Suprapubic skin (tissue), 4 donors: ENCODE data around the gene HADHB. TPM values are rescaled to one million over a fixed set of nuclear protein-coding genes. Genes with fewer than 3 reads are reported as not detected.
"Not testable (repeated sequence)": the region's sequence is repeated elsewhere in the genome, so short reads cannot be mapped to it uniquely, and the experiment has no call there.

Experiments used
- DNase-seq, 2 donors: peaks; one replicate each; pipeline ENCODE4 v3.0.0-alpha.2; 2019; ENCODE audit warnings: low spot score in 2 of 2
- H3K27ac ChIP-seq: fragments of 200-600 bp; sonication (generic); one replicate; pipeline ENCODE4 v1.5.1; 2019
- H3K27me3 ChIP-seq: fragments of 200-600 bp; sonication (generic); one replicate; pipeline ENCODE4 v1.5.1; 2019
- H3K36me3 ChIP-seq: fragments of 200-600 bp; sonication (generic); one replicate; pipeline ENCODE4 v1.5.1; 2019
- H3K4me1 ChIP-seq: fragments of 200-600 bp; sonication (generic); one replicate; pipeline ENCODE4 v1.5.1; 2019
- H3K4me3 ChIP-seq: fragments of 200-600 bp; sonication (generic); one replicate; pipeline ENCODE4 v1.5.1; 2019; ENCODE audit warnings: mild to moderate bottlenecking
- H3K9me3 ChIP-seq: fragments of 200-600 bp; sonication (generic); one replicate; pipeline ENCODE4 v1.5.1; 2019
- CTCF ChIP-seq, 2 donors: fragments of 200-600 bp in 1 of 2; fragments of 450-650 bp in 1 of 2; sonication (generic) in 1 of 2; IDR thresholded peaks; one replicate each; pipeline ENCODE4 v1.5.1; 2016 to 2019; ENCODE audit warnings: antibody characterized with exemption in 2 of 2, mild to moderate bottlenecking in 1 of 2, moderate library complexity in 1 of 2
- EP300 ChIP-seq: sonication (generic); formaldehyde crosslinking; IDR thresholded peaks from one replicate; pipeline ENCODE4 v1.6.1; 2017; ENCODE audit warnings: antibody characterized with exemption
- POLR2A ChIP-seq, 2 donors: fragments of 450-650 bp; IDR thresholded peaks; one replicate each; pipeline ENCODE4 v1.6.1; 2017; ENCODE audit warnings: antibody characterized with exemption in 2 of 2, mild to moderate bottlenecking in 2 of 2, moderate library complexity in 2 of 2
- POLR2AphosphoS5 ChIP-seq, 3 donors: sonication (generic); formaldehyde crosslinking; IDR thresholded peaks; one replicate each; pipeline ENCODE4 v1.6.1; 2017; ENCODE audit warnings: antibody characterized with exemption in 3 of 3
- WGBS: methylation state at CpG from one replicate; pipeline ENCODE4 v1.1.5; 2018; 5-methylcytosine and 5-hydroxymethylcytosine counted together
- total RNA-seq, 4 donors: library from RNA; depleted of rRNA; stranded (reverse); fragments of >200 nt; gene quantifications; one replicate each; pipeline ENCODE4 v1.1.0, GENCODE V29; 2016

The HADHB gene
- total RNA-seq, 4 donors from 2014 or later: 94.7 to 223 (median 119) TPM

GRCh38 chr2:26251893-26252292, 7.2 kb downstream of the HADHB start:
- WGBS: 41% methylated on average over 3 of the region's 3 CpGs
- no peak overlapping the region for H3K27ac ChIP-seq
- no peak for DNase-seq
- no peaks in the 10 kb centered on the region for H3K9me3 ChIP-seq
- TF ChIP-seq POLR2AphosphoS5 (IDR thresholded peaks at IDR 0.05): no peak
- no peak for TF ChIP-seq CTCF (IDR thresholded peaks at IDR 0.05)
- no peak for TF ChIP-seq POLR2A (IDR thresholded peaks at IDR 0.05)
- no peak for TF ChIP-seq EP300
- peaks cover 20% of the 10 kb centered on the region for H3K4me1 ChIP-seq
- H3K4me3 ChIP-seq: no peak overlapping the region
- H3K27me3 ChIP-seq: no peaks in the 10 kb centered on the region
- H3K36me3 ChIP-seq: no peaks in the 10 kb centered on the region

- TF ChIP-seq CTCF (IDR thresholded peaks at IDR 0.05) (no peak), POLR2AphosphoS5 (IDR thresholded peaks at IDR 0.05) (no peak), EP300 (no peak), POLR2A (IDR thresholded peaks at IDR 0.05) (no peak)
- WGBS: 52% methylated on average over 3 of the region's 3 CpGs
- H3K9me3 ChIP-seq: no peaks in the 10 kb centered on the region
- no peaks in the 10 kb centered on the region for H3K27me3 ChIP-seq
- peaks cover 32% of the 10 kb centered on the region for H3K36me3 ChIP-seq
- no peak for DNase-seq
- peaks cover 10% of the 10 kb centered on the region for H3K4me1 ChIP-seq
- no peak overlapping the region for H3K27ac ChIP-seq
- H3K4me3 ChIP-seq: no peak overlapping the region
Measured at GRCh38 chr2:26255759-26256384, 11.1 kb downstream of the HADHB start.

- H3K4me3 ChIP-seq, DNase-seq, H3K27ac ChIP-seq, H3K4me1 ChIP-seq, H3K9me3 ChIP-seq, H3K27me3 ChIP-seq: not testable (repeated sequence)
- H3K36me3 ChIP-seq: peaks cover 46% of the 10 kb centered on the region
- WGBS: 91% methylated on average over 7 of the region's 8 CpGs
Measured at GRCh38 chr2:26258836-26259235, 14.1 kb downstream of the HADHB start.

- Histone ChIP-seq H3K4me1 (peaks cover 15% of the 10 kb centered on the region), H3K4me3 (no peak overlapping the region), H3K27me3 (no peaks in the 10 kb centered on the region), H3K36me3 (peaks cover 15% of the 10 kb centered on the region), H3K27ac (no peak overlapping the region), H3K9me3 (no peaks in the 10 kb centered on the region)
- WGBS: 95% methylated on average over 4 of the region's 4 CpGs
- no peak for DNase-seq
- TF ChIP-seq POLR2AphosphoS5 (IDR thresholded peaks at IDR 0.05): no peak
- TF ChIP-seq CTCF (IDR thresholded peaks at IDR 0.05): no peak
Measured at GRCh38 chr2:26268213-26268612, 23.5 kb downstream of the HADHB start.

DNA sequence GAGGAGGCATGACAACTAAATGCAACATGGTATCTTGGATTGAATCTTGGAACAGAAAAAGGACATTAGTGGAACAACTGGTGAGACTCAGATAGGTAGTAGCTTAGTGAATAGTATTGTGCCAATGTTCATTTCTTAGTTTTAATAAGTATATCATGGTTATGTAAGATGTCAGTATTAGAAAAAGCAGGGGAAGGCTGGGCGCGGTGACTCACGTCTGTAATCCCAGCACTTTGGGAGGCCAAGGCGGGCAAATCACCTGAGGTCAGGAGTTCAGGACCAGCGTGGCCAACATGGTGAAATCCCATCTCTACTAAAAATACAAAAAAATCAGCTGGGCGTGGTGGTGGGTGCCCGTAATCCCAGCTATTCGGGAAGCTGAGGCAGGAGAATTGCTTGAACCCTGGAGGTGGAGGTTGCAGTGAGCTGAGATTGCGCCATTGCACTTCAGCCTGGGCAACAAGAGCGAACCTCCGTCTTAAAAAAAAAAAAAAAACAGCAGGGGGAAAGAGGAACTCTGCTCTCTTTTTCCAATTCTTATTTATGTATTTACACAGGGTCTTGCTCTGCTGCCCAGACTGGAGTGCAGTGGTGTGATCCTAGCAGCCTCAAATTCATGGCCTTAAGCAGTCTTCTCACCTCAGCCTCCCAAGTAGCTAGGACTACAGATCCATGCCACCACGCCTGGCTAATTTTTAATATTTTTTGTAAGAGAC, 24.1 kb downstream of the HADHB start:
- WGBS: 82% methylated on average over 12 of the region's 12 CpGs
- not testable (repeated sequence) for H3K27me3 ChIP-seq, H3K4me3 ChIP-seq, H3K9me3 ChIP-seq, H3K36me3 ChIP-seq, H3K27ac ChIP-seq, DNase-seq
- H3K4me1 ChIP-seq: peaks cover 21% of the 10 kb centered on the region

- H3K36me3 ChIP-seq: peaks cover under 1% of the 10 kb centered on the region
- H3K4me3 ChIP-seq: no peak overlapping the region
- H3K9me3 ChIP-seq: no peaks in the 10 kb centered on the region
- no peak for DNase-seq
- no peaks in the 10 kb centered on the region for H3K27me3 ChIP-seq
- H3K27ac ChIP-seq: no peak overlapping the region
- peaks cover 28% of the 10 kb centered on the region for H3K4me1 ChIP-seq
- TF ChIP-seq POLR2A (IDR thresholded peaks at IDR 0.05) (no peak), EP300 (no peak), POLR2AphosphoS5 (IDR thresholded peaks at IDR 0.05) (no peak), CTCF (IDR thresholded peaks at IDR 0.05) (no peak)
- WGBS: 70% methylated on average over 6 of the region's 6 CpGs
Measured at GRCh38 chr2:26269571-26270158, 24.9 kb downstream of the HADHB start.
